GM10847 (cell line): ENCODE data around the gene NLRP6.

Source experiments
- POLR2A ChIP-seq: IDR thresholded peaks from 2 replicates; pipeline ENCODE4 v1.6.1; 2011; ENCODE audit not compliant: insufficient read length; ENCODE audit errors: extremely low read depth

NLRP6 gene

GRCh38 chr11:294780-295179 is 16.6 kb downstream of the NLRP6 start:
- no peak for TF ChIP-seq POLR2A

GRCh38 chr11:295351-296170 is 17.4 kb downstream of the NLRP6 start:
- TF ChIP-seq POLR2A, result no peak

GRCh38 chr11:296171-297050 is 18.2 kb downstream of the NLRP6 start:
- no peak for TF ChIP-seq POLR2A

- TF ChIP-seq POLR2A, result no peak
Observed at GRCh38 chr11:297051-297585, 18.9 kb downstream of the NLRP6 start.

GRCh38 chr11:297586-298405 is 19.6 kb downstream of the NLRP6 start:
- no peak for TF ChIP-seq POLR2A

- TF ChIP-seq POLR2A, result no peak
Observed at GRCh38 chr11:298406-299065, 20.3 kb downstream of the NLRP6 start.

GRCh38 chr11:299081-299891 is 21.1 kb downstream of the NLRP6 start, which contains the start of gene IFITM5:
IFITM5 (minus strand) TSS chr11:299526; CDS start chr11:299490, 36 bp downstream.
- TF ChIP-seq POLR2A, result no peak

GRCh38 chr11:299951-300735 is 21.9 kb downstream of the NLRP6 start:
- TF ChIP-seq POLR2A, result no peak

- TF ChIP-seq POLR2A, result no peak
Observed at GRCh38 chr11:303363-303762, 25.2 kb downstream of the NLRP6 start.

GRCh38 chr11:304061-304506 is 25.9 kb downstream of the NLRP6 start:
- no peak for TF ChIP-seq POLR2A

GRCh38 chr11:304915-305843 is 27.0 kb downstream of the NLRP6 start:
- no peak for TF ChIP-seq POLR2A

GRCh38 chr11:305844-306211 is 27.6 kb downstream of the NLRP6 start:
- TF ChIP-seq POLR2A, result no peak
